Neural cell (in vitro differentiated cells): ENCODE measurements around the gene TTC34. TPM values are rescaled to one million over a fixed set of nuclear protein-coding genes. Genes with fewer than 3 reads are reported as not detected.

Experiments used
- H2AFZ ChIP-seq: fragments of 200-600, 300-800 bp; sonication (generic), shearing (Covaris generic); 2 replicates; pipeline ENCODE4 v1.6.0; 2014; ENCODE audit warnings: low read depth, mild to moderate bottlenecking, antibody characterized with exemption, low read length, moderate library complexity
- H3F3A ChIP-seq: fragments of 200-600 bp; shearing (Covaris generic); 2 replicates; pipeline ENCODE4 v1.6.1; 2016; ENCODE audit warnings: mild to moderate bottlenecking, moderate library complexity, mixed read lengths, antibody characterized with exemption, low read length; ENCODE audit not compliant: insufficient read depth, poor library complexity, severe bottlenecking
- H3K27ac ChIP-seq: fragments of 200-600, 300-800 bp; sonication (generic), shearing (Covaris generic); 2 replicates; pipeline ENCODE4 v1.5.1; 2014; ENCODE audit warnings: mild to moderate bottlenecking, low read length, moderate library complexity
- H3K27me3 ChIP-seq: fragments of 300-800, 200-600 bp; sonication (generic), shearing (Covaris generic); 2 replicates; pipeline ENCODE4 v1.6.0; 2014; ENCODE audit warnings: mild to moderate bottlenecking, low read depth, low read length, moderate library complexity; ENCODE audit not compliant: insufficient read depth
- H3K36me3 ChIP-seq: fragments of 300-800, 200-600 bp; sonication (generic), shearing (Covaris generic); 2 replicates; pipeline ENCODE4 v1.5.1; 2014; ENCODE audit warnings: mild to moderate bottlenecking, antibody characterized with exemption, low read length, moderate library complexity; ENCODE audit not compliant: insufficient read depth
- H3K4me2 ChIP-seq: fragments of 300-800, 200-600 bp; sonication (generic), shearing (Covaris generic); 2 replicates; pipeline ENCODE4 v1.6.0; 2014; ENCODE audit warnings: mild to moderate bottlenecking, low read length
- H3K4me3 ChIP-seq: fragments of 300-800, 200-600 bp; sonication (generic), shearing (Covaris generic); 2 replicates; pipeline ENCODE4 v1.5.1; 2014; ENCODE audit warnings: mild to moderate bottlenecking, low read length, moderate library complexity
- H3K79me2 ChIP-seq: fragments of 200-600 bp; shearing (Covaris generic); replicated peaks from 2 replicates; pipeline ENCODE4 v1.6.0; 2014; ENCODE audit warnings: mild to moderate bottlenecking, low read length, moderate library complexity; ENCODE audit not compliant: insufficient read depth
- H3K9ac ChIP-seq: fragments of 300-800, 200-600 bp; sonication (generic), shearing (Covaris generic); 2 replicates; pipeline ENCODE4 v1.6.1; 2016; ENCODE audit warnings: mild to moderate bottlenecking, low read length, mixed read lengths
- H3K9me2 ChIP-seq: fragments of 200-600 bp; shearing (Covaris generic); 2 replicates; pipeline ENCODE4 v1.6.1; 2016; ENCODE audit warnings: mild to moderate bottlenecking, low read length, mixed read lengths; ENCODE audit not compliant: insufficient read depth
- H3K9me3 ChIP-seq: fragments of 200-600, 300-800 bp; sonication (generic), shearing (Covaris generic); 2 replicates; pipeline ENCODE4 v1.6.1; 2016; ENCODE audit warnings: mild to moderate bottlenecking, mixed run types, low read length, moderate library complexity, mixed read lengths
- H4K20me1 ChIP-seq: fragments of 200-600 bp; shearing (Covaris generic); 2 replicates; pipeline ENCODE4 v1.6.1; 2016; ENCODE audit warnings: mild to moderate bottlenecking, mixed run types; ENCODE audit not compliant: insufficient read depth
- CTCF ChIP-seq: fragments of 450-650 bp; IDR thresholded peaks from 2 replicates; pipeline ENCODE4 v1.5.1; 2014; ENCODE audit warnings: antibody characterized with exemption, mild to moderate bottlenecking, moderate library complexity; ENCODE audit not compliant: poor library complexity, severe bottlenecking
- EP300 ChIP-seq: fragments of 450-650 bp; conservative IDR thresholded peaks from 2 replicates; pipeline ENCODE4 v1.6.1; 2014; ENCODE audit warnings: antibody characterized with exemption, mild to moderate bottlenecking, moderate library complexity; ENCODE audit not compliant: poor library complexity, severe bottlenecking
- EZH2 ChIP-seq: fragments of 200-600, 300-800 bp; shearing (Covaris generic), sonication (generic); IDR thresholded peaks from 2 replicates; pipeline ENCODE4 v1.6.1; 2014; ENCODE audit warnings: antibody characterized with exemption, low read length, borderline replicate concordance, mild to moderate bottlenecking; ENCODE audit not compliant: insufficient read depth, poor library complexity, severe bottlenecking
- MXI1 ChIP-seq: fragments of 450-650 bp; conservative IDR thresholded peaks from 2 replicates; pipeline ENCODE4 v1.6.1; 2014; ENCODE audit warnings: antibody characterized with exemption, mild to moderate bottlenecking; ENCODE audit not compliant: poor library complexity, severe bottlenecking
- POLR2AphosphoS5 ChIP-seq: IDR thresholded peaks from 2 replicates; pipeline ENCODE4 v1.6.1; 2012
- RAD21 ChIP-seq: fragments of 450-650 bp; conservative IDR thresholded peaks from 2 replicates; pipeline ENCODE4 v1.6.1; 2014; ENCODE audit warnings: antibody characterized with exemption, mild to moderate bottlenecking, moderate library complexity
- SMC3 ChIP-seq: fragments of 450-650 bp; conservative IDR thresholded peaks from 2 replicates; pipeline ENCODE4 v1.6.1; 2014; ENCODE audit warnings: antibody characterized with exemption, mild to moderate bottlenecking, moderate library complexity; ENCODE audit not compliant: poor library complexity
- TAF1 ChIP-seq: IDR thresholded peaks from 2 replicates; pipeline ENCODE4 v1.6.1; 2012; ENCODE audit warnings: low read depth
- polyA plus RNA-seq: library from polyadenylated mRNA; depleted of rRNA; stranded (reverse); fragments of >200 nt; gene quantifications from 2 replicates; pipeline ENCODE4 v1.2.3, GENCODE V29; 2014
- TF ChIP-seq, protein P1 (sequence below): IDR thresholded peaks from 2 replicates; pipeline ENCODE4 v1.6.1; 2012; ENCODE audit warnings: borderline replicate concordance

The TTC34 gene
- polyA plus RNA-seq, 1 donor from 2014 or later = 0.05 TPM

DNA sequence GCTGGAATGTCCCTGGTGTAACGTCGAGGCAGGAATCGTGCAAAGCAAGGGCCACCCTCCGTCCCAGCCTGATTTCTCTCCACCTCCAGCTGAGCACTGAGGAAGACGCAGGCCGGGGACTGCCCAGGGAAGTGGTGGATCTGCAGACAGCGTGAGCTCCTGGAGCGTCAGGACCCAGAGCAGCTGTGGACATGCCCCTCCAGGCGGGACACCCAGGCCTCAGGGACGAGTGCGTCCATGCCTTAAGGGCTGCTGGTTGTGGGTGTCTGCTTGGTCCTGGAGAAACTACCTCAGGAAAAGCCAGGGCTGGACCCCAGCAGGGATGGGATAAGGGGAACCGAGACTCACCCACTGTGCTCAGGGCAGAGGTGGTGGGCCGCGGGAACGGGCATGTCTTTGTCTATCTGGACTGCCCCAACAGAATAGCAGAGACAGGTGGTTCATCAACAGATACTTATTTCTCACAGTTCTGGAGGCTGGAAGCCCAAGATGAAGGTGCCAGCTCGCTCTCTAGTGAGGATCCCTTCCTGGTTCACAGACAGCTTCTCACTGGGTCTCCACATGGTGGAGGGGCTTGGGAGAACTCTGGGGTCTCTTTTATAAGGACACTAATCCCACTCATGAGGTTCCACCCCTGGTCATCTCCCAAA lies 162.9 kb downstream of the TTC34 start:
- no peak overlapping the region for H3K27ac ChIP-seq
- H3K9ac ChIP-seq = no peak overlapping the region
- H4K20me1 ChIP-seq = no peaks in the 10 kb centered on the region
- H3K9me2 ChIP-seq = no peaks in the 10 kb centered on the region
- no peak overlapping the region for H3K4me3 ChIP-seq
- H3K27me3 ChIP-seq = no peaks in the 10 kb centered on the region
- H3K36me3 ChIP-seq = no peaks in the 10 kb centered on the region
- H3K4me2 ChIP-seq = no peak overlapping the region
- H3F3A ChIP-seq = no peaks in the 10 kb centered on the region
- no peak overlapping the region for H2AFZ ChIP-seq
- H3K79me2 ChIP-seq = peaks cover 9% of the 10 kb centered on the region
- no peak for TF ChIP-seq CTCF
- TF ChIP-seq, protein P1, sequence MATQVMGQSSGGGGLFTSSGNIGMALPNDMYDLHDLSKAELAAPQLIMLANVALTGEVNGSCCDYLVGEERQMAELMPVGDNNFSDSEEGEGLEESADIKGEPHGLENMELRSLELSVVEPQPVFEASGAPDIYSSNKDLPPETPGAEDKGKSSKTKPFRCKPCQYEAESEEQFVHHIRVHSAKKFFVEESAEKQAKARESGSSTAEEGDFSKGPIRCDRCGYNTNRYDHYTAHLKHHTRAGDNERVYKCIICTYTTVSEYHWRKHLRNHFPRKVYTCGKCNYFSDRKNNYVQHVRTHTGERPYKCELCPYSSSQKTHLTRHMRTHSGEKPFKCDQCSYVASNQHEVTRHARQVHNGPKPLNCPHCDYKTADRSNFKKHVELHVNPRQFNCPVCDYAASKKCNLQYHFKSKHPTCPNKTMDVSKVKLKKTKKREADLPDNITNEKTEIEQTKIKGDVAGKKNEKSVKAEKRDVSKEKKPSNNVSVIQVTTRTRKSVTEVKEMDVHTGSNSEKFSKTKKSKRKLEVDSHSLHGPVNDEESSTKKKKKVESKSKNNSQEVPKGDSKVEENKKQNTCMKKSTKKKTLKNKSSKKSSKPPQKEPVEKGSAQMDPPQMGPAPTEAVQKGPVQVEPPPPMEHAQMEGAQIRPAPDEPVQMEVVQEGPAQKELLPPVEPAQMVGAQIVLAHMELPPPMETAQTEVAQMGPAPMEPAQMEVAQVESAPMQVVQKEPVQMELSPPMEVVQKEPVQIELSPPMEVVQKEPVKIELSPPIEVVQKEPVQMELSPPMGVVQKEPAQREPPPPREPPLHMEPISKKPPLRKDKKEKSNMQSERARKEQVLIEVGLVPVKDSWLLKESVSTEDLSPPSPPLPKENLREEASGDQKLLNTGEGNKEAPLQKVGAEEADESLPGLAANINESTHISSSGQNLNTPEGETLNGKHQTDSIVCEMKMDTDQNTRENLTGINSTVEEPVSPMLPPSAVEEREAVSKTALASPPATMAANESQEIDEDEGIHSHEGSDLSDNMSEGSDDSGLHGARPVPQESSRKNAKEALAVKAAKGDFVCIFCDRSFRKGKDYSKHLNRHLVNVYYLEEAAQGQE = no peak
- TF ChIP-seq EP300 = no peak
- no peak for TF ChIP-seq SMC3
- no peak for TF ChIP-seq POLR2AphosphoS5
- TF ChIP-seq MXI1 = no peak
- no peaks in the 10 kb centered on the region for H3K9me3 ChIP-seq

DNA sequence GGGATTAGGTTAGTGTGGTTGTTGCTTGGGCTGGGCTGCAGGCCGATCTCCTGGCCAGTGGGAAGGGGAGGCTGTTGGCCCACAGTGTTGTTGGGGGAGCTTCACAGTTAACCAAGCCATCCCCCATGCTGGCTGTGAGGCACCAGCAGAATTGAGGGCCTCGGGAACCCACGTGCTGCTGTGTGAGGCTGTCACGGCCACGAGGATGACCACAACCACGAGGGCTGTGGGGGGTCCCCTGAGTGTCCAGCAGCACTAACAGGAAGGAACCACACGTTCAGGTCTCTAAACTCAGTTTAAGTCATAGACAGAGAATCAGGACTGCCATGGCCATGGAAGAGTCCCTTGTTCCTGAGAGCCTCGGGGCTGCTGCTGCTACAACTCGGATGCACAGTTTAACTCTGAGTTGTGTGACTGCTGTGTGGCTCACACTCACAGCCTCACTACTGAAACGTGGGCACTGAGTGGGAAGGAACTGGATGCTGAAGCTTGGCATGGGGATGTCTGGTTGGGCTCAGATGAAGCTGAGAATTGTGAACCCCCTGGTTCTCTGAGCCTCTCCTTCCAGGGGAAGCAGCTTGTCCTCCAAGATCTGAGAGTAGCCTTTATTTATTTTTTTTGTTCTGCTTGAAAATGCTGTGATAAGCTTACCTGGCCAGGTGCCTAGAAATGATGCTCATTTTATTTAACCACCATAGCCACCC lies 163.9 kb downstream of the TTC34 start:
- Histone ChIP-seq H3F3A (no peaks in the 10 kb centered on the region), H4K20me1 (no peaks in the 10 kb centered on the region), H2AFZ (no peak overlapping the region), H3K4me3 (no peak overlapping the region), H3K27me3 (no peaks in the 10 kb centered on the region), H3K36me3 (no peaks in the 10 kb centered on the region), H3K9me3 (no peaks in the 10 kb centered on the region), H3K79me2 (peaks cover 9% of the 10 kb centered on the region), H3K9ac (no peak overlapping the region), H3K4me2 (no peak overlapping the region), H3K9me2 (no peaks in the 10 kb centered on the region), H3K27ac (no peak overlapping the region)
- TF ChIP-seq EZH2 = no peak
- TF ChIP-seq POLR2AphosphoS5 = no peak
- TF ChIP-seq, protein P1 = no peak
- TF ChIP-seq RAD21 = no peak
- no peak for TF ChIP-seq CTCF
- no peak for TF ChIP-seq MXI1
- TF ChIP-seq EP300 = no peak
- TF ChIP-seq TAF1 = no peak
- TF ChIP-seq SMC3 = no peak
